ENCODE data around the gene UBE2D2.

DNA sequence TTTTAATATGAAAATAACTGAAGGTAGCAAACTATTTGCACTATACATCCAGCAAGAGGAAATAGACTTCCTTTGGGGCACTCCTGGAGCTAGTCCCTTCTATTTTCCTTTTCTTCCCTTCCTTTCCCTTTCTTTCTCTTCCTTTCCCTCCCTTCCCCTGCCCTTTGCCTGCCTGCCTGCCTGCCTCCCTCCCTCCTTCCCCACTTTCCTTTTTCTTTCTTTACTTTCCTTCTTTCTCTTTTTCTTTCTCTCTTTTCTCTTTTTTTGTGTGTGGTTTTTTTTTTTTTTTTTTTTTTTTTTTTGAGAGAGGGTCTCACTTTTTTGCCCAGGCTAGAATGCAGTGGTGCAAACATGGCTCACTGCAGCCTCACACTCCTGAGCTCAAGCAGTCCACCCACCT lies 69.7 kb downstream of the UBE2D2 start:
- TF ChIP-seq POLR2A (IDR thresholded peaks at IDR 0.05; ENCODE audit: low read length) (no peak), ZNF302 (CRISPR knock-in tag; IDR thresholded peaks at IDR 0.05) (no peak), HOXB13 (CRISPR knock-in tag; IDR thresholded peaks at IDR 0.05; ENCODE audit: low read depth) (no peak), EP300 (IDR thresholded peaks at IDR 0.05) (no peak)
- TF ChIP-seq, protein P1, sequence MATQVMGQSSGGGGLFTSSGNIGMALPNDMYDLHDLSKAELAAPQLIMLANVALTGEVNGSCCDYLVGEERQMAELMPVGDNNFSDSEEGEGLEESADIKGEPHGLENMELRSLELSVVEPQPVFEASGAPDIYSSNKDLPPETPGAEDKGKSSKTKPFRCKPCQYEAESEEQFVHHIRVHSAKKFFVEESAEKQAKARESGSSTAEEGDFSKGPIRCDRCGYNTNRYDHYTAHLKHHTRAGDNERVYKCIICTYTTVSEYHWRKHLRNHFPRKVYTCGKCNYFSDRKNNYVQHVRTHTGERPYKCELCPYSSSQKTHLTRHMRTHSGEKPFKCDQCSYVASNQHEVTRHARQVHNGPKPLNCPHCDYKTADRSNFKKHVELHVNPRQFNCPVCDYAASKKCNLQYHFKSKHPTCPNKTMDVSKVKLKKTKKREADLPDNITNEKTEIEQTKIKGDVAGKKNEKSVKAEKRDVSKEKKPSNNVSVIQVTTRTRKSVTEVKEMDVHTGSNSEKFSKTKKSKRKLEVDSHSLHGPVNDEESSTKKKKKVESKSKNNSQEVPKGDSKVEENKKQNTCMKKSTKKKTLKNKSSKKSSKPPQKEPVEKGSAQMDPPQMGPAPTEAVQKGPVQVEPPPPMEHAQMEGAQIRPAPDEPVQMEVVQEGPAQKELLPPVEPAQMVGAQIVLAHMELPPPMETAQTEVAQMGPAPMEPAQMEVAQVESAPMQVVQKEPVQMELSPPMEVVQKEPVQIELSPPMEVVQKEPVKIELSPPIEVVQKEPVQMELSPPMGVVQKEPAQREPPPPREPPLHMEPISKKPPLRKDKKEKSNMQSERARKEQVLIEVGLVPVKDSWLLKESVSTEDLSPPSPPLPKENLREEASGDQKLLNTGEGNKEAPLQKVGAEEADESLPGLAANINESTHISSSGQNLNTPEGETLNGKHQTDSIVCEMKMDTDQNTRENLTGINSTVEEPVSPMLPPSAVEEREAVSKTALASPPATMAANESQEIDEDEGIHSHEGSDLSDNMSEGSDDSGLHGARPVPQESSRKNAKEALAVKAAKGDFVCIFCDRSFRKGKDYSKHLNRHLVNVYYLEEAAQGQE (IDR thresholded peaks at IDR 0.05), result no peak
- TF ChIP-seq, protein P2, sequence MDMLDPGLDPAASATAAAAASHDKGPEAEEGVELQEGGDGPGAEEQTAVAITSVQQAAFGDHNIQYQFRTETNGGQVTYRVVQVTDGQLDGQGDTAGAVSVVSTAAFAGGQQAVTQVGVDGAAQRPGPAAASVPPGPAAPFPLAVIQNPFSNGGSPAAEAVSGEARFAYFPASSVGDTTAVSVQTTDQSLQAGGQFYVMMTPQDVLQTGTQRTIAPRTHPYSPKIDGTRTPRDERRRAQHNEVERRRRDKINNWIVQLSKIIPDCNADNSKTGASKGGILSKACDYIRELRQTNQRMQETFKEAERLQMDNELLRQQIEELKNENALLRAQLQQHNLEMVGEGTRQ (IDR thresholded peaks at IDR 0.05), result no peak
- TF ChIP-seq, protein P3, sequence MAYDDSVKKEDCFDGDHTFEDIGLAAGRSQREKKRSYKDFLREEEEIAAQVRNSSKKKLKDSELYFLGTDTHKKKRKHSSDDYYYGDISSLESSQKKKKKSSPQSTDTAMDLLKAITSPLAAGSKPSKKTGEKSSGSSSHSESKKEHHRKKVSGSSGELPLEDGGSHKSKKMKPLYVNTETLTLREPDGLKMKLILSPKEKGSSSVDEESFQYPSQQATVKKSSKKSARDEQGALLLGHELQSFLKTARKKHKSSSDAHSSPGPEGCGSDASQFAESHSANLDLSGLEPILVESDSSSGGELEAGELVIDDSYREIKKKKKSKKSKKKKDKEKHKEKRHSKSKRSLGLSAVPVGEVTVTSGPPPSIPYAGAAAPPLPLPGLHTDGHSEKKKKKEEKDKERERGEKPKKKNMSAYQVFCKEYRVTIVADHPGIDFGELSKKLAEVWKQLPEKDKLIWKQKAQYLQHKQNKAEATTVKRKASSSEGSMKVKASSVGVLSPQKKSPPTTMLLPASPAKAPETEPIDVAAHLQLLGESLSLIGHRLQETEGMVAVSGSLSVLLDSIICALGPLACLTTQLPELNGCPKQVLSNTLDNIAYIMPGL (CRISPR knock-in tag; IDR thresholded peaks at IDR 0.05; ENCODE audit: borderline replicate concordance), result no peak
- TF ChIP-seq, protein P4, sequence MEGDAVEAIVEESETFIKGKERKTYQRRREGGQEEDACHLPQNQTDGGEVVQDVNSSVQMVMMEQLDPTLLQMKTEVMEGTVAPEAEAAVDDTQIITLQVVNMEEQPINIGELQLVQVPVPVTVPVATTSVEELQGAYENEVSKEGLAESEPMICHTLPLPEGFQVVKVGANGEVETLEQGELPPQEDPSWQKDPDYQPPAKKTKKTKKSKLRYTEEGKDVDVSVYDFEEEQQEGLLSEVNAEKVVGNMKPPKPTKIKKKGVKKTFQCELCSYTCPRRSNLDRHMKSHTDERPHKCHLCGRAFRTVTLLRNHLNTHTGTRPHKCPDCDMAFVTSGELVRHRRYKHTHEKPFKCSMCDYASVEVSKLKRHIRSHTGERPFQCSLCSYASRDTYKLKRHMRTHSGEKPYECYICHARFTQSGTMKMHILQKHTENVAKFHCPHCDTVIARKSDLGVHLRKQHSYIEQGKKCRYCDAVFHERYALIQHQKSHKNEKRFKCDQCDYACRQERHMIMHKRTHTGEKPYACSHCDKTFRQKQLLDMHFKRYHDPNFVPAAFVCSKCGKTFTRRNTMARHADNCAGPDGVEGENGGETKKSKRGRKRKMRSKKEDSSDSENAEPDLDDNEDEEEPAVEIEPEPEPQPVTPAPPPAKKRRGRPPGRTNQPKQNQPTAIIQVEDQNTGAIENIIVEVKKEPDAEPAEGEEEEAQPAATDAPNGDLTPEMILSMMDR (IDR thresholded peaks at IDR 0.05), result no peak
